ENCODE measurements around the gene EVX1.

EVX1 gene

GRCh38 chr7:27250557-27251070 lies 8.0 kb downstream of the EVX1 start:
- DNase-seq: no peak

GRCh38 chr7:27251136-27251651 lies 8.6 kb downstream of the EVX1 start:
- DNase-seq: no peak

- DNase-seq: no peak
These were observed 9.3 kb downstream of the EVX1 start for GRCh38 chr7:27251652-27252590.

- no peak for DNase-seq
These were observed 12.0 kb downstream of the EVX1 start for GRCh38 chr7:27254625-27255024.

GRCh38 chr7:27260211-27260610 lies 17.6 kb downstream of the EVX1 start:
- DNase-seq: no peak

GRCh38 chr7:27262121-27262520 lies 19.5 kb downstream of the EVX1 start:
- no peak for DNase-seq

GRCh38 chr7:27263781-27264180 lies 21.2 kb downstream of the EVX1 start:
- DNase-seq: no peak

- DNase-seq: no peak
These were observed 26.9 kb downstream of the EVX1 start for GRCh38 chr7:27269455-27269854.

- DNase-seq: no peak
These were observed 28.8 kb downstream of the EVX1 start for GRCh38 chr7:27271384-27271783.

GRCh38 chr7:27277628-27278027 lies 35.0 kb downstream of the EVX1 start:
- no peak for DNase-seq

GRCh38 chr7:27283558-27283957 lies 41.0 kb downstream of the EVX1 start:
- no peak for DNase-seq

GRCh38 chr7:27295236-27295635 lies 52.6 kb downstream of the EVX1 start:
- no peak for DNase-seq

- no peak for DNase-seq
These were observed 54.8 kb downstream of the EVX1 start for GRCh38 chr7:27297356-27297755.
